ENCODE data around the gene RAB28.
A peak's percentile ranks its signal among the peaks of the same experiment; 100 is the strongest.

The RAB28 gene

GRCh38 chr4:13344216-13344615, 139.9 kb downstream of the RAB28 start:
- Histone ChIP-seq H3K23ac (ENCODE audit: low read length in 2 of 2) (no peak overlapping the region), H4K91ac (ENCODE audit: low read length) (no peak overlapping the region), H3K27ac (ENCODE audit: low read length, poor library complexity, severe bottlenecking) (no peak overlapping the region), H2BK15ac (ENCODE audit: low read depth, poor library complexity, severe bottlenecking) (peak overlapping the region; percentile 26), H2AFZ (ENCODE audit: low read depth, low read length) (no peak overlapping the region), H3K9me3 (ENCODE audit: control insufficient read depth, low read length) (no peaks in the 10 kb centered on the region), H3K36me3 (ENCODE audit: control insufficient read depth in 1 of 2, insufficient read depth in 2 of 2, low read depth in 1 of 2, low read length in 2 of 2) (no peaks in the 10 kb centered on the region), H3K18ac (ENCODE audit: low read depth in 1 of 2, low read length in 2 of 2) (no peak overlapping the region), H3K27me3 (ENCODE audit: control insufficient read depth in 1 of 2, insufficient read depth in 1 of 2, low read length in 2 of 2) (no peaks in the 10 kb centered on the region), H4K8ac (ENCODE audit: low read length) (no peak overlapping the region), H2AK5ac (ENCODE audit: low read length, severe bottlenecking) (no peak overlapping the region), H3K79me1 (replicated peaks; ENCODE audit: low read length, poor library complexity, severe bottlenecking) (no peaks in the 10 kb centered on the region), H3K4ac (ENCODE audit: low read depth in 1 of 2, low read length in 2 of 2) (no peak overlapping the region), H3K9ac (ENCODE audit: low read length) (no peak overlapping the region), H2BK12ac (ENCODE audit: low read length in 2 of 2) (no peak overlapping the region), H3K4me1 (ENCODE audit: control insufficient read depth, insufficient read depth, low read depth, low read length) (no peaks in the 10 kb centered on the region), H3K4me3 (ENCODE audit: insufficient read depth in 1 of 2, low read depth in 1 of 2, low read length in 2 of 2) (no peak overlapping the region), H2BK5ac (ENCODE audit: low read depth, low read length, poor library complexity, severe bottlenecking) (no peak overlapping the region), H2BK120ac (ENCODE audit: low read depth, low read length) (no peak overlapping the region), H3K14ac (ENCODE audit: low read length in 2 of 2) (no peak overlapping the region), H3K4me2 (ENCODE audit: low read length, poor library complexity, severe bottlenecking) (no peak overlapping the region)
- 86% methylated on average over 2 of the region's 2 CpGs for WGBS
- no peak for DNase-seq

GRCh38 chr4:13340672-13341071, 143.5 kb downstream of the RAB28 start:
- no peak overlapping the region for H2BK12ac ChIP-seq (ENCODE audit: low read length in 2 of 2)
- H3K18ac ChIP-seq (ENCODE audit: low read depth in 1 of 2, low read length in 2 of 2) = no peak overlapping the region
- H2BK120ac ChIP-seq (ENCODE audit: low read depth, low read length) = no peak overlapping the region
- no peak for DNase-seq
- H4K8ac ChIP-seq (ENCODE audit: low read length) = no peak overlapping the region
- H3K4me2 ChIP-seq (ENCODE audit: low read length, poor library complexity, severe bottlenecking) = no peak overlapping the region
- H3K9me3 ChIP-seq (ENCODE audit: control insufficient read depth, low read length) = no peaks in the 10 kb centered on the region
- no peak overlapping the region for H3K27ac ChIP-seq (ENCODE audit: low read length, poor library complexity, severe bottlenecking)
- no peaks in the 10 kb centered on the region for H3K4me1 ChIP-seq (ENCODE audit: control insufficient read depth, insufficient read depth, low read depth, low read length)
- no peak overlapping the region for H2AK5ac ChIP-seq (ENCODE audit: low read length, severe bottlenecking)
- H3K4me3 ChIP-seq (ENCODE audit: insufficient read depth in 1 of 2, low read depth in 1 of 2, low read length in 2 of 2) = no peak overlapping the region
- H3K27me3 ChIP-seq (ENCODE audit: control insufficient read depth in 1 of 2, insufficient read depth in 1 of 2, low read length in 2 of 2) = no peaks in the 10 kb centered on the region
- no peak overlapping the region for H2BK5ac ChIP-seq (ENCODE audit: low read depth, low read length, poor library complexity, severe bottlenecking)
- H3K14ac ChIP-seq (ENCODE audit: low read length in 2 of 2) = no peak overlapping the region
- no peak overlapping the region for H2AFZ ChIP-seq (ENCODE audit: low read depth, low read length)
- H4K91ac ChIP-seq (ENCODE audit: low read length) = no peak overlapping the region
- H2BK15ac ChIP-seq (ENCODE audit: low read depth, poor library complexity, severe bottlenecking) = no peak overlapping the region
- no peak overlapping the region for H3K9ac ChIP-seq (ENCODE audit: low read length)
- no peak overlapping the region for H3K4ac ChIP-seq (ENCODE audit: low read depth in 1 of 2, low read length in 2 of 2)
- no peaks in the 10 kb centered on the region for H3K79me1 ChIP-seq (replicated peaks; ENCODE audit: low read length, poor library complexity, severe bottlenecking)
- no peaks in the 10 kb centered on the region for H3K36me3 ChIP-seq (ENCODE audit: control insufficient read depth in 1 of 2, insufficient read depth in 2 of 2, low read depth in 1 of 2, low read length in 2 of 2)
- H3K23ac ChIP-seq (ENCODE audit: low read length in 2 of 2) = no peak overlapping the region

- Histone ChIP-seq H4K8ac (ENCODE audit: low read length) (no peak overlapping the region), H3K9me3 (ENCODE audit: control insufficient read depth, low read length) (no peaks in the 10 kb centered on the region), H2BK15ac (ENCODE audit: low read depth, poor library complexity, severe bottlenecking) (no peak overlapping the region), H3K4me1 (ENCODE audit: control insufficient read depth, insufficient read depth, low read depth, low read length) (no peaks in the 10 kb centered on the region), H3K27me3 (ENCODE audit: control insufficient read depth in 1 of 2, insufficient read depth in 1 of 2, low read length in 2 of 2) (no peaks in the 10 kb centered on the region), H2AK5ac (ENCODE audit: low read length, severe bottlenecking) (no peak overlapping the region), H3K36me3 (ENCODE audit: control insufficient read depth in 1 of 2, insufficient read depth in 2 of 2, low read depth in 1 of 2, low read length in 2 of 2) (no peaks in the 10 kb centered on the region), H3K14ac (ENCODE audit: low read length in 2 of 2) (no peak overlapping the region), H2BK5ac (ENCODE audit: low read depth, low read length, poor library complexity, severe bottlenecking) (no peak overlapping the region), H2AFZ (ENCODE audit: low read depth, low read length) (no peak overlapping the region), H3K27ac (ENCODE audit: low read length, poor library complexity, severe bottlenecking) (no peak overlapping the region), H3K9ac (ENCODE audit: low read length) (no peak overlapping the region), H3K79me1 (replicated peaks; ENCODE audit: low read length, poor library complexity, severe bottlenecking) (no peaks in the 10 kb centered on the region), H4K91ac (ENCODE audit: low read length) (no peak overlapping the region), H2BK120ac (ENCODE audit: low read depth, low read length) (no peak overlapping the region), H3K18ac (ENCODE audit: low read depth in 1 of 2, low read length in 2 of 2) (no peak overlapping the region), H3K23ac (ENCODE audit: low read length in 2 of 2) (no peak overlapping the region), H2BK12ac (ENCODE audit: low read length in 2 of 2) (no peak overlapping the region), H3K4ac (ENCODE audit: low read depth in 1 of 2, low read length in 2 of 2) (no peak overlapping the region), H3K4me2 (ENCODE audit: low read length, poor library complexity, severe bottlenecking) (no peak overlapping the region), H3K4me3 (ENCODE audit: insufficient read depth in 1 of 2, low read depth in 1 of 2, low read length in 2 of 2) (no peak overlapping the region)
- 100% methylated on average over 4 of the region's 4 CpGs for WGBS
- DNase-seq = no peak
Observed at GRCh38 chr4:13331827-13332226, 152.3 kb downstream of the RAB28 start.

GRCh38 chr4:13329963-13330362, 154.2 kb downstream of the RAB28 start:
- Histone ChIP-seq H4K8ac (ENCODE audit: low read length) (no peak overlapping the region), H3K14ac (ENCODE audit: low read length in 2 of 2) (no peak overlapping the region), H4K91ac (ENCODE audit: low read length) (no peak overlapping the region), H3K4me3 (ENCODE audit: insufficient read depth in 1 of 2, low read depth in 1 of 2, low read length in 2 of 2) (no peak overlapping the region), H2BK5ac (ENCODE audit: low read depth, low read length, poor library complexity, severe bottlenecking) (no peak overlapping the region), H3K79me1 (replicated peaks; ENCODE audit: low read length, poor library complexity, severe bottlenecking) (no peaks in the 10 kb centered on the region), H3K4me2 (ENCODE audit: low read length, poor library complexity, severe bottlenecking) (no peak overlapping the region), H3K4me1 (ENCODE audit: control insufficient read depth, insufficient read depth, low read depth, low read length) (no peaks in the 10 kb centered on the region), H3K23ac (ENCODE audit: low read length in 2 of 2) (no peak overlapping the region), H3K9me3 (ENCODE audit: control insufficient read depth, low read length) (no peaks in the 10 kb centered on the region), H2BK12ac (ENCODE audit: low read length in 2 of 2) (no peak overlapping the region), H3K27ac (ENCODE audit: low read length, poor library complexity, severe bottlenecking) (no peak overlapping the region), H2AFZ (ENCODE audit: low read depth, low read length) (no peak overlapping the region), H2AK5ac (ENCODE audit: low read length, severe bottlenecking) (no peak overlapping the region), H3K27me3 (ENCODE audit: control insufficient read depth in 1 of 2, insufficient read depth in 1 of 2, low read length in 2 of 2) (no peaks in the 10 kb centered on the region), H2BK15ac (ENCODE audit: low read depth, poor library complexity, severe bottlenecking) (no peak overlapping the region), H3K18ac (ENCODE audit: low read depth in 1 of 2, low read length in 2 of 2) (no peak overlapping the region), H3K4ac (ENCODE audit: low read depth in 1 of 2, low read length in 2 of 2) (no peak overlapping the region), H3K36me3 (ENCODE audit: control insufficient read depth in 1 of 2, insufficient read depth in 2 of 2, low read depth in 1 of 2, low read length in 2 of 2) (no peaks in the 10 kb centered on the region), H2BK120ac (ENCODE audit: low read depth, low read length) (no peak overlapping the region), H3K9ac (ENCODE audit: low read length) (peak overlapping the region; percentile 2)
- peak; percentile 21 for DNase-seq
- 95% methylated on average over 3 of the region's 3 CpGs for WGBS
